Superior temporal gyrus (tissue), 1 donor: ENCODE measurements around the gene ARMC2.

Source experiments
- DNase-seq: peaks from one replicate; pipeline ENCODE4 v3.0.0-alpha.2; 2016; ENCODE audit errors: extremely low spot score

The ARMC2 gene

DNA sequence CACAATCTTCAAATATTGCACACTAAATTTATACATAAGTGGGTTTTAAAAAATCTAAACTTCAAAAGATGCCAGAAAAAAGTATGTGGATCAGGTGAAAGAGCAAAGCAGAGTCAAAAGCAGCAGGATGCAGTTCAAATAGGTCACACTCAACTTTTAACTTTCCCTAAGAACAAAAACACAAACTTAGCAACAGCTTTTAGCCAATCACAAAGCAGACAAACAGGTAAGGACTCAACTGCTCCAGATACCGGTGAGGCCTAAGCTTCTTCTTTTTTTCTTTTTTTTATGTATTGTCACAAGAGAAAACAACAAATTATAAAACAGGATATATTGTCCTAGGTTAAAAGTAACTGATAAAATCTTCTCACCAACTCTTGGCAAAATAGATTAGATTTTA lies 171.7 kb downstream of the ARMC2 start:
- no peak for DNase-seq

DNA sequence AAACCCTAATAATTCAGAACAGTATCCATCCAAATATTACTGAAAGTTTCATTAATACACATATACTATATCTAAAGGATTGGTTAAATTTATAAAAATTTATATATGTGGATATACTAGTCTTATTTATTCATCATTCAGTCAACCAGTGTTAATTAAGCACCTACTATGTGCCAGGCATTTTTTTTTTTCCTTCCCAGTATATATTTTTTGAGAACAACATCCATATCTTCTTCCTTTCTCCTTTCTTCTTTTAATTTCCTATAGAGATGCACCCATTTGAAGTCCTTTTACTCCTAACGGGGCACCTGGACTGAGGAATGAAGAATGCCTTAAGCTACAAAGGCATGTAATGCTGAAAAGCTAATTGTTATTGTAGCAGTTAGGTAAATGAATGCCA lies 173.6 kb downstream of the ARMC2 start:
- DNase-seq = no peak

DNA sequence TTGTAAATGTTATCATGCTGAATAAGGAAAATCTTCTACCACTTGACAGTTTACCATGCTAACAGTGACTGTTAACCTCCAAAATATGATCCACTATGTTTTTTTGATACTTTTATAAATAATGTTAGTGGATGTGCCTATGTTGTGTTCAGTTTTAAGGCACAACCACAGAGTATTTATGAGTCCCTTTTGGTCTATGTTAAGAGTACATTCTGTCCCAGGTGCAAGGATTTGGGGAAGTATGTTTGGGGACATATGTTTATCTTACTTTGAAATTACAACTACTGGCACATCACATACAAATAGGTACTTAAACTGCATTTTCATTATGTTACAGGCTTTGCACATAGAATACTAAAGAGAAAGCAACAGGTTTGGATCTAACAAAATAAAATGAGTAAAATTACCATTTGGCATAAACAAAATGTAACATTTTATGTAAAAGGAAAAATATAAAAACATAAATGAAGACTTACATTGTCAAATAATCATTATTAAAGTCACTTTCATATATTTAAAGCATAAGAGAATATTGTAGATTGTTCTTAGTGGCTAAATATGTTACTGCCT lies 175.2 kb downstream of the ARMC2 start:
- no peak for DNase-seq
